ENCODE measurements around the gene ADRA2C. TPM values are rescaled to one million over a fixed set of nuclear protein-coding genes. Genes with fewer than 3 reads are reported as not detected.

The ADRA2C gene
- total RNA-seq, 1 donor from 2014 or later, result 7.9 TPM

DNA sequence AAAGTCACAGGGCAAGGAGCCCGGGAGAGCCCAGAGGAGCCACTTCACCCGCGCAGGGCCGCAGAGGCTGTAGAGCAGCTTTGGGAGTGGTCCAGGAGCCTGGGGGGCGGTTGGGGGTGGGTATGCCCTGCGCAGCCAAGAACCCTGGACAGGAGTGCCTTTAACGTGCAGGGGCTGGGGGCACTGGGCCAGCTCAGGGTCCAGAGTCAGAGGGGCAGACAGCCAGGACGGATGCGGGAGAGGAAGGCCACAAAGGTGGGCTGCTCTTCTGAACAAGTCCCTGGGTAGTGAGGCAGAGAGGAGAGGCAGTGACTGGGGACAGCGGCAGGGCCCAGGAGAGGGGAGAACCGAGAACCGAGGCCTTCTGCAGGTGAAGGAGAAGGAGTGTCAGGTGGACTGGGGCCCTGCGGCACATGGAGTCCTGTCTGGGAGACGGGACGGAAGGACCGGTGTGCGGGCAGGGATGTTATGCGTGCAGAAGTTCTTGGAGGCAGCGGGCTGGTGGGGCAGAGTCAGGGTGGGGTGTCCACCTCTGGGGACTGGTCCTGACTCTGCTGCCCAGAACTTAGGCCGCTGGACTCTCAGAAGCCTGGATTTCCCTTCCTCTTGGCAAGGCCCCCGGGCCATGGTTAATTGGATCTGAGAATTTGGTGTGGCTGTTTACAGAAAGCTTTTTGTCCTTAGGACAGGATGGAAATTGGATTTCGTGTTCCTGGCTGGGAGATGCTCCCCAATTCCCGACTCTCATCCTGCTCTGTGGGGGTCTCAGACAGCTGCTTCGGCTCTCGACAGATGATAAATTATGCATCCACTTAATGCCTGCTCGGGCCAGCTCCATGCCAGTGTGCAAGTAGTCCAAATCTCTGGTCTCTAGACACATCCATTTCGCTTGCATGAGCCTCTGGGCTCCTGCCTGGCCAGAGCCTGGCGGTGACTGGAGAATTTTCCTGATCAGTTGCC lies 31.9 kb downstream of the ADRA2C start:
- no peak for DNase-seq (ENCODE audit: extremely low spot score, unreplicated experiment)
- H3K9me3 Mint-ChIP-seq, result peaks cover 10% of the 10 kb centered on the region
- no peaks in the 10 kb centered on the region for H3K36me3 Mint-ChIP-seq
- H3K27me3 Mint-ChIP-seq, result peaks cover 31% of the 10 kb centered on the region
- H3K4me3 Mint-ChIP-seq, result no peak overlapping the region
- no peak overlapping the region for H3K27ac Mint-ChIP-seq
- TF ChIP-seq, protein P1, sequence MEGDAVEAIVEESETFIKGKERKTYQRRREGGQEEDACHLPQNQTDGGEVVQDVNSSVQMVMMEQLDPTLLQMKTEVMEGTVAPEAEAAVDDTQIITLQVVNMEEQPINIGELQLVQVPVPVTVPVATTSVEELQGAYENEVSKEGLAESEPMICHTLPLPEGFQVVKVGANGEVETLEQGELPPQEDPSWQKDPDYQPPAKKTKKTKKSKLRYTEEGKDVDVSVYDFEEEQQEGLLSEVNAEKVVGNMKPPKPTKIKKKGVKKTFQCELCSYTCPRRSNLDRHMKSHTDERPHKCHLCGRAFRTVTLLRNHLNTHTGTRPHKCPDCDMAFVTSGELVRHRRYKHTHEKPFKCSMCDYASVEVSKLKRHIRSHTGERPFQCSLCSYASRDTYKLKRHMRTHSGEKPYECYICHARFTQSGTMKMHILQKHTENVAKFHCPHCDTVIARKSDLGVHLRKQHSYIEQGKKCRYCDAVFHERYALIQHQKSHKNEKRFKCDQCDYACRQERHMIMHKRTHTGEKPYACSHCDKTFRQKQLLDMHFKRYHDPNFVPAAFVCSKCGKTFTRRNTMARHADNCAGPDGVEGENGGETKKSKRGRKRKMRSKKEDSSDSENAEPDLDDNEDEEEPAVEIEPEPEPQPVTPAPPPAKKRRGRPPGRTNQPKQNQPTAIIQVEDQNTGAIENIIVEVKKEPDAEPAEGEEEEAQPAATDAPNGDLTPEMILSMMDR (conservative IDR thresholded peaks at IDR 0.05), result no peak
- H3K4me1 Mint-ChIP-seq (ENCODE audit: unreplicated experiment), result peaks cover 5% of the 10 kb centered on the region

DNA sequence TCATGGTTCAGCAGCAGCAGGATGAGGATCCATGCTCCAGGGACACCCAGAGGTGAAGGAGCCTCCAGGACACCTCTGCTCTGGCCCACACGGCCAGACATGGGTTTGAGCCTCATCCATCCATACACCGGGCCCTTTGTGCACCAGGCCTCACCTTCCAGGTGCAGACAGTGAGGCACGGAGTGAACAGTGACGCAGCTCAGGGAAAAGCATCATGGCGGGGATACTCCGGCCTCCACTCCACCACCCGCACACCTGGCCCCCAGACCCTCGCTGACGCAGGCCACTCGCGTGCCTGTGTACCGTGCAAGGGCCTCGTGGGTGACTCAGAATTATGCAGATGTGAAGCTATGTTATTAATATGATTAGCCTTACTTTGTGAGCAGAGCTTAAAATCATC lies 33.3 kb downstream of the ADRA2C start:
- Mint-ChIP-seq H3K36me3 (no peaks in the 10 kb centered on the region), H3K4me1 (ENCODE audit: unreplicated experiment) (peaks cover 5% of the 10 kb centered on the region), H3K9me3 (peaks cover 10% of the 10 kb centered on the region), H3K27ac (no peak overlapping the region), H3K27me3 (peaks cover 26% of the 10 kb centered on the region), H3K4me3 (no peak overlapping the region)
- TF ChIP-seq, protein P1 (conservative IDR thresholded peaks at IDR 0.05), result no peak
- DNase-seq (ENCODE audit: extremely low spot score, unreplicated experiment), result no peak

DNA sequence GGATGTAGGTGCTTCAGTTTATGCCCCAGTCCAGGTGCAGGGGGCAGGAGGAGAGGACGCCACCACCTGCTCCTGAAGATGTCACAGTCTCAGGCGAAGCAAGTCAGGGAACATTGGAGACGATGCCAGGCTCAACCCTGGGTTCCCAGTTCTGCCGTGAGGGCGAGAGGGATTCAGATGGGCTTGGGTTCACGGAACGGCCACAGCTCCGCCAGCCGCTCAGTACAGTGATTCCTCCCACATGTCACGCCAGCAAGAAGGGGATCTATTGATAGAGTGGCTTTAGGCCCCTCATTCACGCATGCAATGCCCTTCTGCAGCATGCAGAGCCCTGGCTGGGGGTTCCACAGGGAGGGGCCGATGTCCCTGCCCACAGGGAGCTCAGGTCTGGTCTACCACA lies 34.2 kb downstream of the ADRA2C start:
- DNase-seq (ENCODE audit: extremely low spot score, unreplicated experiment), result no peak
- Mint-ChIP-seq H3K4me3 (no peak overlapping the region), H3K27me3 (peaks cover 24% of the 10 kb centered on the region), H3K27ac (no peak overlapping the region), H3K36me3 (no peaks in the 10 kb centered on the region), H3K9me3 (peaks cover 2% of the 10 kb centered on the region), H3K4me1 (ENCODE audit: unreplicated experiment) (peaks cover 5% of the 10 kb centered on the region)
- TF ChIP-seq, protein P1 (conservative IDR thresholded peaks at IDR 0.05), result no peak

DNA sequence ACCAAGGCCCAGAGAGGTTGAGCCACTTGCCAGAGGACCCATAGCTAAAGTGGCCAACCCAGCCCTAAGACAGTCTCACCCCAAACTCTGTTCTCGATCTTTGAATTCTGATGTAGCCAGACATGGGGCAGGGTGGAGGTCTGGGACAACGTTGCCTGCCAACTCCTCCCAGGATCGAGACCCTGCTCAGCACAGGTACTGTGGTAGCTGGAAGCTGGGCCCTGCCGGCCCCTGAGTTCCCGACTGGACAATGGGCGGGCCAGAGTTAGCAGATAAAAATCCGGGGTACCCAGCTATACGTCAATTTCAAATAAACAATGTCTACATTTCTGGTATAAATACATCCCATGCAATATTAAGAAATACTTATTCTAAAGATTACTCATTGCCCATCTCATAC lies 35.3 kb downstream of the ADRA2C start:
- Mint-ChIP-seq H3K36me3 (no peaks in the 10 kb centered on the region), H3K4me1 (ENCODE audit: unreplicated experiment) (peaks cover 5% of the 10 kb centered on the region), H3K4me3 (no peak overlapping the region), H3K27ac (no peak overlapping the region), H3K9me3 (no peaks in the 10 kb centered on the region), H3K27me3 (peaks cover 26% of the 10 kb centered on the region)
- TF ChIP-seq, protein P1 (conservative IDR thresholded peaks at IDR 0.05), result no peak
- DNase-seq (ENCODE audit: extremely low spot score, unreplicated experiment), result no peak

DNA sequence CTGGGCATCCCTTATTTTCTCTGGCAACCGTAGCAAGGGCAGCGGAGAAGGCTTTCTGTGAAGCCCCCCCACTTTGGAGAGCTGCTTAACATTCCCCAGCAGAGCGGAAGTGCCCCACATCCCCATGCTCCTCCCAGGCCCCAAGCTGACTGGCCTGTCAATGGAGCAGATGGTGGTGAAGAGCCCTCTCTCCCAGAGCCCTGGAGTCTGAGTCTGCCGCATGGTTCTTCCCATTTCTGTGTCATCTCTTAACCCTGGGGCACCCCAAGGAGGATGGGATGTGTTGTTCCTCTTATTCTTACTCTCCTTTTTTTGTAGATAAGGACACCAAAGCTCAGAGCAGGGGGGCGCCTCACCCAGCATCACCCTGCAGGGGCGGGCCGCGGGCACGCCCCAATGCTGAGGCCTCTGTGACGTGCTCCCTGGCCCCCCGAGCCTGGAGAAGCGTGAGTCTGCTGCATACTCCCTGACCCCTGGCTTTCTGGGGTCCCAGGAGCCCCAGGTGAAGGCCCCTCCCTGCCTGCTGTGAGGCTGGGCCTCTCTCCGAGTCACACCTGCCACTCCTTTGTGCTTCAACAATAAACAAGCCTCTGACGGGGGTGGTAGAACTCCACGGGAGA lies 35.9 kb downstream of the ADRA2C start:
- TF ChIP-seq, protein P1 (conservative IDR thresholded peaks at IDR 0.05), result no peak
- DNase-seq (ENCODE audit: extremely low spot score, unreplicated experiment), result no peak
- H3K4me1 Mint-ChIP-seq (ENCODE audit: unreplicated experiment), result peaks cover 5% of the 10 kb centered on the region
- H3K9me3 Mint-ChIP-seq, result no peaks in the 10 kb centered on the region
- H3K36me3 Mint-ChIP-seq, result no peaks in the 10 kb centered on the region
- peaks cover 29% of the 10 kb centered on the region for H3K27me3 Mint-ChIP-seq
- no peak overlapping the region for H3K4me3 Mint-ChIP-seq
- no peak overlapping the region for H3K27ac Mint-ChIP-seq
